IPS-18a (cell line): Measurements from ENCODE around the gene HTR2A.

ENCODE experiments used
- H3K27ac ChIP-seq: one replicate; pipeline ENCODE4 v1.5.1; 2013; ENCODE audit warnings: low read length
- H3K27me3 ChIP-seq: one replicate; pipeline ENCODE4 v1.6.1; 2013; ENCODE audit warnings: mild to moderate bottlenecking, low read length; ENCODE audit not compliant: control insufficient read depth, insufficient read depth
- H3K36me3 ChIP-seq: one replicate; pipeline ENCODE4 v1.6.1; 2013; ENCODE audit warnings: low read depth, low read length; ENCODE audit not compliant: control insufficient read depth
- H3K4me1 ChIP-seq: one replicate; pipeline ENCODE4 v1.6.1; 2013; ENCODE audit warnings: low read depth, low read length; ENCODE audit not compliant: control insufficient read depth
- H3K4me3 ChIP-seq: one replicate; pipeline ENCODE4 v1.5.1; 2013; ENCODE audit warnings: low read length
- H3K9ac ChIP-seq: one replicate; pipeline ENCODE4 v1.6.1; 2013; ENCODE audit warnings: mild to moderate bottlenecking, low read length, moderate library complexity
- H3K9me3 ChIP-seq: one replicate; pipeline ENCODE4 v1.6.1; 2013; ENCODE audit warnings: low read depth, low read length; ENCODE audit not compliant: control insufficient read depth

HTR2A gene

GRCh38 chr13:46803586-46803985 lies 93.3 kb downstream of the HTR2A start:
- Histone ChIP-seq H3K4me3 (no peak overlapping the region), H3K9ac (no peak overlapping the region), H3K27ac (no peak overlapping the region), H3K4me1 (no peaks in the 10 kb centered on the region), H3K27me3 (no peaks in the 10 kb centered on the region), H3K36me3 (no peaks in the 10 kb centered on the region), H3K9me3 (no peaks in the 10 kb centered on the region)

GRCh38 chr13:46801858-46802257 lies 95.0 kb downstream of the HTR2A start:
- Histone ChIP-seq H3K27ac (no peak overlapping the region), H3K27me3 (no peaks in the 10 kb centered on the region), H3K9me3 (no peaks in the 10 kb centered on the region), H3K4me1 (peaks cover 9% of the 10 kb centered on the region), H3K9ac (no peak overlapping the region), H3K36me3 (no peaks in the 10 kb centered on the region), H3K4me3 (no peak overlapping the region)

GRCh38 chr13:46799139-46799538 lies 97.7 kb downstream of the HTR2A start:
- no peak overlapping the region for H3K27ac ChIP-seq
- H3K27me3 ChIP-seq: no peaks in the 10 kb centered on the region
- H3K4me3 ChIP-seq: no peak overlapping the region
- no peaks in the 10 kb centered on the region for H3K36me3 ChIP-seq
- no peaks in the 10 kb centered on the region for H3K9me3 ChIP-seq
- peaks cover 20% of the 10 kb centered on the region for H3K4me1 ChIP-seq
- H3K9ac ChIP-seq: no peak overlapping the region

- H3K4me3 ChIP-seq: peak overlapping the region; percentile 92
- peak overlapping the region; percentile 90 for H3K9ac ChIP-seq
- H3K4me1 ChIP-seq: peaks cover 20% of the 10 kb centered on the region
- H3K27ac ChIP-seq: peak overlapping the region; percentile 24
- H3K27me3 ChIP-seq: no peaks in the 10 kb centered on the region
- no peaks in the 10 kb centered on the region for H3K9me3 ChIP-seq
- no peaks in the 10 kb centered on the region for H3K36me3 ChIP-seq
These were observed 99.2 kb downstream of the HTR2A start for GRCh38 chr13:46797501-46798237.

GRCh38 chr13:46796515-46797474 lies 100.1 kb downstream of the HTR2A start, which contains the start of gene ESD:
TSS of gene ESD (minus strand) at chr13:46797161. CDS start at chr13:46791413, 5,748 bp downstream.
- H3K4me3 ChIP-seq: peak within 1 kb of the TSS; percentile 92
- peak within 1 kb of the TSS; percentile 88 for H3K27ac ChIP-seq

GRCh38 chr13:46796129-46796514 lies 100.7 kb downstream of the HTR2A start:
- peaks cover 20% of the 10 kb centered on the region for H3K4me1 ChIP-seq
- peak overlapping the region; percentile 88 for H3K27ac ChIP-seq
- peak overlapping the region; percentile 90 for H3K9ac ChIP-seq
- H3K27me3 ChIP-seq: no peaks in the 10 kb centered on the region
- H3K9me3 ChIP-seq: no peaks in the 10 kb centered on the region
- peaks cover 1% of the 10 kb centered on the region for H3K36me3 ChIP-seq
- H3K4me3 ChIP-seq: peak overlapping the region; percentile 92

More at GRCh38 chr13:46796515-46797474, 100.1 kb downstream of the HTR2A start, which contains the start of gene ESD:
- H3K4me1 ChIP-seq: peaks cover 20% of the 10 kb centered on the region
- H3K9me3 ChIP-seq: no peaks in the 10 kb centered on the region
- no peaks in the 10 kb centered on the region for H3K36me3 ChIP-seq
- H3K9ac ChIP-seq: peak within 1 kb of the TSS; percentile 90
- no peaks in the 10 kb centered on the region for H3K27me3 ChIP-seq

GRCh38 chr13:46795321-46795720 lies 101.5 kb downstream of the HTR2A start:
- H3K36me3 ChIP-seq: peaks cover 9% of the 10 kb centered on the region
- H3K9me3 ChIP-seq: no peaks in the 10 kb centered on the region
- H3K4me1 ChIP-seq: peaks cover 20% of the 10 kb centered on the region
- H3K27ac ChIP-seq: no peak overlapping the region
- H3K9ac ChIP-seq: no peak overlapping the region
- no peaks in the 10 kb centered on the region for H3K27me3 ChIP-seq
- no peak overlapping the region for H3K4me3 ChIP-seq

GRCh38 chr13:46783504-46783903 lies 113.3 kb downstream of the HTR2A start:
- Histone ChIP-seq H3K27me3 (no peaks in the 10 kb centered on the region), H3K4me3 (no peak overlapping the region), H3K27ac (no peak overlapping the region), H3K36me3 (peaks cover 67% of the 10 kb centered on the region), H3K9ac (no peak overlapping the region), H3K9me3 (no peaks in the 10 kb centered on the region), H3K4me1 (no peaks in the 10 kb centered on the region)

GRCh38 chr13:46782691-46783090 lies 114.2 kb downstream of the HTR2A start:
- Histone ChIP-seq H3K4me3 (no peak overlapping the region), H3K9me3 (no peaks in the 10 kb centered on the region), H3K4me1 (no peaks in the 10 kb centered on the region), H3K27ac (no peak overlapping the region), H3K9ac (no peak overlapping the region), H3K36me3 (peaks cover 61% of the 10 kb centered on the region), H3K27me3 (no peaks in the 10 kb centered on the region)

GRCh38 chr13:46782066-46782465 lies 114.8 kb downstream of the HTR2A start:
- Histone ChIP-seq H3K4me1 (no peaks in the 10 kb centered on the region), H3K36me3 (peaks cover 59% of the 10 kb centered on the region), H3K9me3 (no peaks in the 10 kb centered on the region), H3K9ac (no peak overlapping the region), H3K27ac (no peak overlapping the region), H3K4me3 (no peak overlapping the region), H3K27me3 (no peaks in the 10 kb centered on the region)
